Mesenchymal stem cell (in vitro differentiated cells and primary cell): ENCODE results near the gene PCSK7.
A peak's percentile ranks its signal among the peaks of the same experiment; 100 is the strongest.

Experiments
- DNase-seq: peaks from one replicate; pipeline ENCODE4 v3.0.0-alpha.2; 2013
- H2AFZ ChIP-seq: one replicate; pipeline ENCODE4 v1.6.1; 2013; ENCODE audit warnings: low read depth, mild to moderate bottlenecking, control low read depth, inconsistent platforms, low read length, moderate library complexity
- H2AK5ac ChIP-seq: 2 replicates; pipeline ENCODE4 v1.6.1; 2013; ENCODE audit warnings: low read length, moderate library complexity, mild to moderate bottlenecking, inconsistent platforms; ENCODE audit not compliant: severe bottlenecking
- H2BK120ac ChIP-seq: one replicate; pipeline ENCODE4 v1.6.1; 2013; ENCODE audit warnings: low read depth, mild to moderate bottlenecking, inconsistent platforms, low read length, moderate library complexity
- H2BK12ac ChIP-seq, 2 experiments: one replicate each; pipeline ENCODE4 v1.6.1; 2013; ENCODE audit warnings: inconsistent platforms in 2 of 2, low read length in 2 of 2, mild to moderate bottlenecking in 2 of 2, moderate library complexity in 2 of 2, control low read depth in 1 of 2
- H2BK15ac ChIP-seq: one replicate; pipeline ENCODE4 v1.6.1; 2013; ENCODE audit warnings: mild to moderate bottlenecking, low read depth, inconsistent platforms; ENCODE audit not compliant: poor library complexity, severe bottlenecking
- H2BK5ac ChIP-seq: 2 replicates; pipeline ENCODE4 v1.6.1; 2013; ENCODE audit warnings: low read depth, mild to moderate bottlenecking, low read length, control low read depth, inconsistent platforms; ENCODE audit not compliant: poor library complexity, severe bottlenecking
- H3K14ac ChIP-seq, 2 experiments: one replicate each; pipeline ENCODE4 v1.6.1; 2013; ENCODE audit warnings: inconsistent platforms in 2 of 2, low read length in 2 of 2, control low read depth in 1 of 2, mild to moderate bottlenecking in 1 of 2, moderate library complexity in 1 of 2
- H3K18ac ChIP-seq, 2 experiments: one replicate each; pipeline ENCODE4 v1.6.1; 2013; ENCODE audit warnings: inconsistent platforms in 2 of 2, low read length in 2 of 2, control low read depth in 1 of 2, low read depth in 1 of 2, mild to moderate bottlenecking in 1 of 2
- H3K23ac ChIP-seq, 2 experiments: one replicate each; pipeline ENCODE4 v1.6.1; 2013; ENCODE audit warnings: inconsistent platforms in 2 of 2, low read length in 2 of 2, mild to moderate bottlenecking in 2 of 2, moderate library complexity in 2 of 2, control low read depth in 1 of 2
- H3K27ac ChIP-seq: 2 replicates; pipeline ENCODE4 v1.5.1; 2013; ENCODE audit warnings: mild to moderate bottlenecking, moderate library complexity, low read length, control low read depth, inconsistent platforms; ENCODE audit not compliant: poor library complexity, severe bottlenecking
- H3K27me3 ChIP-seq, 2 experiments: 2 replicates each; pipeline versions ENCODE4 v1.6.1 to v1.7.0; 2013; ENCODE audit warnings: low read length in 2 of 2, mild to moderate bottlenecking in 2 of 2, moderate library complexity in 2 of 2, control low read depth in 1 of 2, inconsistent platforms in 1 of 2; ENCODE audit not compliant: control insufficient read depth in 1 of 2, insufficient read depth in 1 of 2
- H3K36me3 ChIP-seq, 2 experiments: 2 replicates each; pipeline versions ENCODE4 v1.6.1 to v1.7.0; 2013; ENCODE audit warnings: low read length in 2 of 2, control low read depth in 1 of 2, inconsistent platforms in 1 of 2, low read depth in 1 of 2, mild to moderate bottlenecking in 1 of 2; ENCODE audit not compliant: insufficient read depth in 2 of 2, control insufficient read depth in 1 of 2
- H3K4ac ChIP-seq, 2 experiments: one replicate each; pipeline ENCODE4 v1.6.1; 2013; ENCODE audit warnings: inconsistent platforms in 2 of 2, low read length in 2 of 2, mild to moderate bottlenecking in 2 of 2, moderate library complexity in 2 of 2, control low read depth in 1 of 2, low read depth in 1 of 2
- H3K4me1 ChIP-seq: 2 replicates; pipeline ENCODE4 v1.6.1; 2013; ENCODE audit warnings: low read depth, low read length, control low read depth; ENCODE audit not compliant: control insufficient read depth, insufficient read depth
- H3K4me2 ChIP-seq: 2 replicates; pipeline ENCODE4 v1.6.1; 2013; ENCODE audit warnings: low read length, mild to moderate bottlenecking, inconsistent platforms; ENCODE audit not compliant: poor library complexity, severe bottlenecking
- H3K4me3 ChIP-seq, 2 experiments: 2 replicates each; pipeline versions ENCODE4 v1.5.1 to v1.7.0; 2013; ENCODE audit warnings: low read length in 2 of 2, mild to moderate bottlenecking in 2 of 2, control low read depth in 1 of 2, low read depth in 1 of 2; ENCODE audit not compliant: insufficient read depth in 1 of 2
- H3K79me1 ChIP-seq: replicated peaks from 2 replicates; pipeline ENCODE4 v1.6.1; 2013; ENCODE audit warnings: mild to moderate bottlenecking, control low read depth, low read length, inconsistent platforms; ENCODE audit not compliant: poor library complexity, severe bottlenecking
- H3K9ac ChIP-seq: 2 replicates; pipeline ENCODE4 v1.7.0; 2013; ENCODE audit warnings: mild to moderate bottlenecking, low read length, moderate library complexity
- H3K9me3 ChIP-seq: 2 replicates; pipeline ENCODE4 v1.7.0; 2013; ENCODE audit warnings: mild to moderate bottlenecking, low read length; ENCODE audit not compliant: control insufficient read depth
- H4K8ac ChIP-seq: one replicate; pipeline ENCODE4 v1.6.1; 2013; ENCODE audit warnings: inconsistent platforms, mild to moderate bottlenecking, low read length, moderate library complexity
- H4K91ac ChIP-seq: one replicate; pipeline ENCODE4 v1.6.1; 2013; ENCODE audit warnings: mild to moderate bottlenecking, low read length, inconsistent platforms
- WGBS: methylation state at CpG from one replicate; pipeline ENCODE4 v1.1.7; 2013; ENCODE audit warnings: mixed read lengths; 5-methylcytosine and 5-hydroxymethylcytosine counted together

The PCSK7 gene

DNA sequence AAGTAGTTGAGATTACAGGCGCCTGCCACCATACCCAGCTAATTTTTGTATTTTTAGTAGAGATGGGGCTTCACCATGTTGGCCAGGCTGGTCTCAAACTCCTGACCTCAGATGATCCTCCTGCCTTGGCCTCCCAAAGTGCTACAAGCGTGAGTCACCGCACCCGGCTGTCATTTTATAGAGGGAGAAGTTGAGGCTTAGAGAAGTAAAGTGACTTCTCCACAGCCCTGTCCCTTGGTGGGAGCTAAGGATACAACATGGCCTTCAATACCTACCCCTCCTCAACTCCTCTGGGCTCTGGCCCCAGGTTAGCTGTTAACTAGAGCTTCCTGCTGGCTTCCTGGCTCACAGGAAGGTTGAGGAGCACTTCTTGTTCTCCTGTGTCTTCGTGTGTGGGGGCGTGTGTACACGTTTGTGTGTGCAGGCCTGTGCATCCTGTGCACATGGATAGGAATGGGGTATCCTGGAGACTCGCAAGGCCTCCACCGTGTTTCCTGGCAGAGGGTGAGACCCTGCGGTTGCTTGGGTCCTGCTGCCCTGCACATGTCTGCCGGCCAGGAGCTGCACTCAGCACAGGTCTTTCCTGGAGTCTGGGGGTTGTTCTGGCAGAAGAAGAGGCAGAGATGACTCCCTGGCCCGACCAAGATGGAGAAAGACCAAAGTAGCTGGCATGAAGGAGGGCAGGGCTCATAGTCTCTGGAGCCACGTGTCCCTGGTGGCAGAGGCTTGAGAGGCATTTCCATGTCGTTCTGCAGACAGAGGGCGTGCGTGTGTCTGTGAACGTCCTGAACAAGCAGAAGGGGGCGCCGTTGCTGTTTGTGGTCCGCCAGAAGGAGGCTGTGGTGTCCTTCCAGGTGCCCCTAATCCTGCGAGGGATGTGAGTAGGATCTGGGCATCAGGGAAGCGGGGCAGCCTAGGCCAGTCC, 51.0 kb downstream of the PCSK7 start:
- no peak overlapping the region for H2BK5ac ChIP-seq
- H2BK12ac ChIP-seq, result peak overlapping the region in 1 of 2 experiments; percentile 39
- H3K79me1 ChIP-seq, result peaks cover 14% of the 10 kb centered on the region
- H2BK15ac ChIP-seq, result no peak overlapping the region
- H4K91ac ChIP-seq, result peak overlapping the region; percentile 36
- peak overlapping the region in 1 of 2 experiments; percentile 37 for H3K18ac ChIP-seq
- H3K4me3 ChIP-seq, result no peak overlapping the region
- peaks cover 33 to 34% of the 10 kb centered on the region in 2 experiments for H3K36me3 ChIP-seq
- peak overlapping the region; percentile 48 for H4K8ac ChIP-seq
- H3K4me1 ChIP-seq, result peaks cover 19% of the 10 kb centered on the region
- H3K4ac ChIP-seq, result peak overlapping the region; percentile 17 to 52
- no peaks in the 10 kb centered on the region for H3K9me3 ChIP-seq
- DNase-seq, result peak; percentile 61
- no peak overlapping the region for H2BK120ac ChIP-seq
- no peaks in the 10 kb centered on the region for H3K27me3 ChIP-seq
- no peak overlapping the region for H2AFZ ChIP-seq
- H3K27ac ChIP-seq, result no peak overlapping the region
- no peak overlapping the region for H3K4me2 ChIP-seq
- no peak overlapping the region for H3K23ac ChIP-seq
- H3K9ac ChIP-seq, result peak overlapping the region; percentile 39
- no peak overlapping the region for H3K14ac ChIP-seq
- whole genome bisulfite sequencing, result 68% methylated on average over 18 of the region's 22 CpGs
- H2AK5ac ChIP-seq, result no peak overlapping the region

- H3K4ac ChIP-seq, result peak overlapping the region in 1 of 2 experiments; percentile 57
- no peak overlapping the region for H3K14ac ChIP-seq
- H2BK5ac ChIP-seq, result peak overlapping the region; percentile 4
- peak overlapping the region; percentile 81 for H3K4me2 ChIP-seq
- no peak overlapping the region for H2BK15ac ChIP-seq
- H3K79me1 ChIP-seq, result peaks cover 14% of the 10 kb centered on the region
- no peak overlapping the region for H3K23ac ChIP-seq
- H2BK12ac ChIP-seq, result peak overlapping the region; percentile 21 to 43
- peak overlapping the region; percentile 92 for H3K9ac ChIP-seq
- DNase-seq, result peak; percentile 48
- no peak overlapping the region for H2AFZ ChIP-seq
- peak overlapping the region in 1 of 2 experiments; percentile 49 for H3K18ac ChIP-seq
- WGBS, result 39% methylated on average over 4 of the region's 4 CpGs
- no peaks in the 10 kb centered on the region for H3K9me3 ChIP-seq
- peaks cover 28 to 30% of the 10 kb centered on the region in 2 experiments for H3K36me3 ChIP-seq
- H2BK120ac ChIP-seq, result no peak overlapping the region
- peak overlapping the region in 1 of 2 experiments; percentile 94 for H3K4me3 ChIP-seq
- no peaks in the 10 kb centered on the region for H3K27me3 ChIP-seq
- H3K4me1 ChIP-seq, result peaks cover 19% of the 10 kb centered on the region
- H4K8ac ChIP-seq, result no peak overlapping the region
- H4K91ac ChIP-seq, result no peak overlapping the region
- H3K27ac ChIP-seq, result no peak overlapping the region
- peak overlapping the region; percentile 46 for H2AK5ac ChIP-seq
These were observed 51.9 kb downstream of the PCSK7 start for GRCh38 chr11:117180020-117180419.

DNA sequence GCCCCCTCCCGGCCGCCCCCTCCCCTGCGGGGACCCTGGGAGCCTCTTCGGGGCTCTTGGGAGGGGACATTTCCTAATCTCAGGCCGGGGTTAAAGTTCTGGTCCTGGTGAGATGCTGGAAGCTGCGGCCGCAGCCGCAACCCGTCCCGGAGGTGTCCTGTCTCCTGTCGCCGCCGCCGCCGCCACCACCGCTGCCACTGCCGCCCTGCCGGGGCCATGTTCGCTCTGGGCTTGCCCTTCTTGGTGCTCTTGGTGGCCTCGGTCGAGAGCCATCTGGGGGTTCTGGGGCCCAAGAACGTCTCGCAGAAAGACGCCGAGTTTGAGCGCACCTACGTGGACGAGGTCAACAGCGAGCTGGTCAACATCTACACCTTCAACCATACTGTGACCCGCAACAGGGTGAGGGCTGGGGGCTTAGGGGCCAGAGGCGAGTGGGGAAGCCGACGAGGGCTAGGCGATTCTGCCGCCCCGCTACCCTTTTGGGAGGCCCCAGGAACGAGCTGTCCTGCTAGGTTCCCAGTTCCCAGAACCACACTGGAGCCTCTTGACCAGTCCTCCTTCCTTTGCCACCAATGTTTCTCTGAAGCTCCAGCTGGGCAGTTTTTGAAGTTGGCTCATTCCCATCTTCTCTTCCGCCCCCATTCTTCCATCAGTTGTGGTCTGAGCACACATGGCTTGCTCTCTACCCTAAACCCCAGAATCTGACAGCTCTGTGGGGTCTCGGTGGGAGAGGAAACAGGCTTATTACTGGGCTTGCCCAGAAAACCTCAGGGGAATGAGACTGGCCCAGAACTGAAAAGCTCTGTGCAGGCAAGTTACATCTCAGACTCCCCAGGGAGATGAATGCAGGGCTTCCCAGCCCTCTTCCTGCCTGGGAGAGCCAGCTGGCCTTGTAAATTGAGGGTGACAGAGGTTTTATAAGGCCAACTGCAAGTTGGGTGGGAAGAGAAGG, 52.5 kb downstream of the PCSK7 start:
- Histone ChIP-seq H3K27me3 (no peaks in the 10 kb centered on the region), H3K18ac (peak overlapping the region; percentile 64 to 88), H3K4me3 (peak overlapping the region; percentile 79 to 94), H3K36me3 (peaks cover 27 to 28% of the 10 kb centered on the region in 2 experiments), H3K4ac (peak overlapping the region in 1 of 2 experiments; percentile 79), H3K14ac (peak overlapping the region in 1 of 2 experiments; percentile 96), H3K9me3 (no peaks in the 10 kb centered on the region), H2BK5ac (no peak overlapping the region), H2BK12ac (peak overlapping the region in 1 of 2 experiments; percentile 68), H4K8ac (peak overlapping the region; percentile 69), H2AK5ac (no peak overlapping the region), H3K4me1 (peaks cover 19% of the 10 kb centered on the region), H3K9ac (peak overlapping the region; percentile 92), H2AFZ (peak overlapping the region; percentile 84), H2BK15ac (no peak overlapping the region), H4K91ac (peak overlapping the region; percentile 70), H3K79me1 (peaks cover 14% of the 10 kb centered on the region), H3K4me2 (peak overlapping the region; percentile 81), H2BK120ac (no peak overlapping the region), H3K27ac (no peak overlapping the region), H3K23ac (peak overlapping the region in 1 of 2 experiments; percentile 87)
- DNase-seq, result peak; percentile 60
- WGBS, result 3% methylated on average over 26 of the region's 39 CpGs
